HepG2 (cell line): ENCODE measurements around the gene ZFHX3. TPM values are rescaled to one million over a fixed set of nuclear protein-coding genes. Genes with fewer than 3 reads are reported as not detected.

ENCODE experiments used
- BORCS8-MEF2B ChIP-seq: sonication (generic); formaldehyde crosslinking; IDR thresholded peaks from 2 replicates; pipeline ENCODE4 v1.8.0; 2022; ENCODE audit warnings: mild to moderate bottlenecking, missing genetic modification reagents
- DNMT1 ChIP-seq: sonication (generic); formaldehyde crosslinking; IDR thresholded peaks from 2 replicates; pipeline ENCODE4 v1.5.1; 2020; ENCODE audit warnings: mild to moderate bottlenecking, missing genetic modification reagents
- EEA1 ChIP-seq: sonication (generic); formaldehyde crosslinking; IDR thresholded peaks from 2 replicates; pipeline ENCODE4 v1.5.1; 2020; ENCODE audit warnings: mild to moderate bottlenecking, missing genetic modification reagents, borderline replicate concordance
- FOXA1 ChIP-seq, 2 experiments: fragments of 450-650 bp in 1 of 2; sonication (generic) in 1 of 2; formaldehyde crosslinking in 1 of 2; IDR thresholded peaks; 2 replicates each; pipeline versions ENCODE4 v1.4.0 to v1.6.1; 2016 to 2020; ENCODE audit warnings: missing genetic modification reagents in 1 of 2
- HMG20A ChIP-seq: IDR thresholded peaks from 2 replicates; pipeline ENCODE4 v1.6.1; 2016; ENCODE audit warnings: borderline replicate concordance
- NONO ChIP-seq, 2 experiments: fragments of 450-650 bp in 1 of 2; sonication (generic) in 1 of 2; formaldehyde crosslinking in 1 of 2; IDR thresholded peaks in 1 of 2; conservative IDR thresholded peaks in 1 of 2; 2 replicates each; pipeline versions ENCODE4 v1.6.1 to v1.8.0; 2017 to 2022; ENCODE audit warnings: mild to moderate bottlenecking in 1 of 2, missing genetic modification reagents in 1 of 2, moderate library complexity in 1 of 2
- RFX5 ChIP-seq: IDR thresholded peaks from 2 replicates; pipeline ENCODE4 v1.6.1; 2011; ENCODE audit warnings: low read depth, low read length, improper control_type of control experiment
- SMC3 ChIP-seq: IDR thresholded peaks from 2 replicates; pipeline ENCODE4 v1.6.1; 2011; ENCODE audit warnings: low read length, improper control_type of control experiment
- SNAPC2 ChIP-seq: sonication (generic); formaldehyde crosslinking; IDR thresholded peaks from 2 replicates; pipeline ENCODE4 v1.8.1; 2022; ENCODE audit warnings: mild to moderate bottlenecking, missing genetic modification reagents
- SP1 ChIP-seq, 2 experiments: fragments of 450-650 bp in 1 of 2; sonication (generic) in 1 of 2; formaldehyde crosslinking in 1 of 2; IDR thresholded peaks; 2 replicates each; pipeline versions ENCODE4 v1.4.0 to v1.6.1; 2016 to 2020; ENCODE audit warnings: missing genetic modification reagents in 1 of 2
- SP2 ChIP-seq: sonication (generic); formaldehyde crosslinking; IDR thresholded peaks from 2 replicates; pipeline ENCODE4 v1.5.1; 2020; ENCODE audit warnings: mild to moderate bottlenecking, missing genetic modification reagents
- YY1 ChIP-seq: IDR thresholded peaks from 2 replicates; pipeline ENCODE4 v1.6.1; 2011; ENCODE audit warnings: low read length, low read depth, moderate library complexity, mild to moderate bottlenecking; ENCODE audit not compliant: insufficient read depth, insufficient replicate concordance
- ZNF546 ChIP-seq: sonication (generic); formaldehyde crosslinking; conservative IDR thresholded peaks from 2 replicates; pipeline ENCODE4 v1.8.1; 2023; ENCODE audit warnings: mild to moderate bottlenecking, missing genetic modification reagents
- ZNF607 ChIP-seq: sonication (generic); formaldehyde crosslinking; IDR thresholded peaks from 2 replicates; pipeline ENCODE4 v1.5.1; 2020; ENCODE audit warnings: missing genetic modification reagents, mild to moderate bottlenecking, borderline replicate concordance
- ZNF652 ChIP-seq: IDR thresholded peaks from 2 replicates; pipeline ENCODE4 v1.6.1; 2016; ENCODE audit warnings: low read depth, borderline replicate concordance
- ZNF660 ChIP-seq: sonication (generic); formaldehyde crosslinking; IDR thresholded peaks from 2 replicates; pipeline ENCODE4 v1.5.1; 2020; ENCODE audit warnings: mild to moderate bottlenecking, low read depth, missing genetic modification reagents, borderline replicate concordance
- polyA plus RNA-seq, 8 experiments: library from polyadenylated mRNA; depleted of rRNA in 3 of 8; stranded (reverse) in 7 of 8; unstranded in 1 of 8; fragments of >200 nt; fragmentation: Illumina TruSeq in 4 of 8; extraction: Trizol in 4 of 8; gene quantifications; 2 replicates each; pipeline versions ENCODE4 v1.2.1 to v1.2.3, GENCODE V29; 2011 to 2016; ENCODE audit warnings: low read depth in 4 of 8, missing spikeins in 1 of 8, mixed read lengths in 1 of 8; ENCODE audit not compliant: insufficient read depth in 1 of 8
- total RNA-seq, 5 experiments: library from RNA; depleted of rRNA; stranded (reverse); fragments of >200 nt; fragmentation: Illumina TruSeq; extraction: Trizol; gene quantifications; 2 replicates each; pipeline ENCODE4 v1.2.3, GENCODE V29; 2016; ENCODE audit warnings: low read depth in 1 of 5
- TF ChIP-seq, protein P1 (sequence below): sonication (generic); formaldehyde crosslinking; IDR thresholded peaks from 2 replicates; pipeline ENCODE4 v1.4.0; 2020; ENCODE audit warnings: mild to moderate bottlenecking, missing genetic modification reagents
- TF ChIP-seq, protein P2 (sequence below): sonication (generic); formaldehyde crosslinking; conservative IDR thresholded peaks from 2 replicates; pipeline ENCODE4 v1.4.0; 2020; ENCODE audit warnings: mild to moderate bottlenecking, missing genetic modification reagents, moderate library complexity
- TF ChIP-seq, protein P3 (sequence below): sonication (generic); formaldehyde crosslinking; IDR thresholded peaks from 2 replicates; pipeline ENCODE4; 2020; ENCODE audit warnings: missing genetic modification reagents, mild to moderate bottlenecking, borderline replicate concordance

Gene ZFHX3
- total and polyA plus RNA-seq, 2 of the 13 experiments (the other 11 are each of a cell fraction or from before 2014, with no cell fraction given), result 5.0 to 6.0 TPM

DNA sequence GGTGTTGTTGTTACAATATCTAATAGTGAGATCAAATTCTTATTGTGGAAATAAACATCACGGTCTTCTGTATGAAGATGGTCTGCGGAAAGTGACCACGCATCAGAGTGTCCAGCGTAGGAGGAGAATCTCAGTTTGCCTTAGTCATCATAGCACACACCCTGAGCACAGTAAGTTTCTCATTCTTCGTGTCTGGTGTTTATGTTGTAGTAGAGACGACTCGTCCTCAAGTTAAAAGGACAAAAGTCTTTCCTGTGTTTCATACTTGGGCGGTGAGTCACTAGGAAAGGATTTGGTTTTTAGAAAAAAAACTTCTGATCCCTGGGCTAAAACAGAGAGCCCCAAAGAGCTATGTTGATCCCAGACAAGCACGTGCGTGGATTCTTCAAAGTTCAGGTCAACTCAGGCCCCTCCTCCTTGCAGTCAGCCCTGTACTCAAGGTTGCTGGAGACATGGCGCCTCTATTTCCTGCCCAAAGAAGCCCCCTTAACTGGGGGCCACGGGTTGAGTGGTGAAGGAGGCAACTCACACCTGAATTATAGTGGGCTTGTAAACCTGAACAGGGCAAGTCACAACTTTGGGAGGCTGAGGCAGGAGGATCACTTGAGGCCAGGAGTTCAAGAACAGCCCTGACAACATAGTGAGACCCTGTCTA lies 170.4 kb downstream of the ZFHX3 start (continued):
- TF ChIP-seq, protein P1, sequence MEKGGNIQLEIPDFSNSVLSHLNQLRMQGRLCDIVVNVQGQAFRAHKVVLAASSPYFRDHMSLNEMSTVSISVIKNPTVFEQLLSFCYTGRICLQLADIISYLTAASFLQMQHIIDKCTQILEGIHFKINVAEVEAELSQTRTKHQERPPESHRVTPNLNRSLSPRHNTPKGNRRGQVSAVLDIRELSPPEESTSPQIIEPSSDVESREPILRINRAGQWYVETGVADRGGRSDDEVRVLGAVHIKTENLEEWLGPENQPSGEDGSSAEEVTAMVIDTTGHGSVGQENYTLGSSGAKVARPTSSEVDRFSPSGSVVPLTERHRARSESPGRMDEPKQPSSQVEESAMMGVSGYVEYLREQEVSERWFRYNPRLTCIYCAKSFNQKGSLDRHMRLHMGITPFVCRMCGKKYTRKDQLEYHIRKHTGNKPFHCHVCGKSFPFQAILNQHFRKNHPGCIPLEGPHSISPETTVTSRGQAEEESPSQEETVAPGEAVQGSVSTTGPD (CRISPR knock-in tag), result no peak
- TF ChIP-seq FOXA1 (IDR thresholded peaks at IDR 0.05), result no peak
- peak; percentile 75 for TF ChIP-seq FOXA1 (CRISPR knock-in tag; IDR thresholded peaks at IDR 0.05)
- no peak for TF ChIP-seq ZNF652 (CRISPR knock-in tag)
- no peak for TF ChIP-seq DNMT1 (CRISPR knock-in tag)
- TF ChIP-seq YY1, result peak; percentile 75
- TF ChIP-seq ZNF660, result no peak
- TF ChIP-seq, protein P2, sequence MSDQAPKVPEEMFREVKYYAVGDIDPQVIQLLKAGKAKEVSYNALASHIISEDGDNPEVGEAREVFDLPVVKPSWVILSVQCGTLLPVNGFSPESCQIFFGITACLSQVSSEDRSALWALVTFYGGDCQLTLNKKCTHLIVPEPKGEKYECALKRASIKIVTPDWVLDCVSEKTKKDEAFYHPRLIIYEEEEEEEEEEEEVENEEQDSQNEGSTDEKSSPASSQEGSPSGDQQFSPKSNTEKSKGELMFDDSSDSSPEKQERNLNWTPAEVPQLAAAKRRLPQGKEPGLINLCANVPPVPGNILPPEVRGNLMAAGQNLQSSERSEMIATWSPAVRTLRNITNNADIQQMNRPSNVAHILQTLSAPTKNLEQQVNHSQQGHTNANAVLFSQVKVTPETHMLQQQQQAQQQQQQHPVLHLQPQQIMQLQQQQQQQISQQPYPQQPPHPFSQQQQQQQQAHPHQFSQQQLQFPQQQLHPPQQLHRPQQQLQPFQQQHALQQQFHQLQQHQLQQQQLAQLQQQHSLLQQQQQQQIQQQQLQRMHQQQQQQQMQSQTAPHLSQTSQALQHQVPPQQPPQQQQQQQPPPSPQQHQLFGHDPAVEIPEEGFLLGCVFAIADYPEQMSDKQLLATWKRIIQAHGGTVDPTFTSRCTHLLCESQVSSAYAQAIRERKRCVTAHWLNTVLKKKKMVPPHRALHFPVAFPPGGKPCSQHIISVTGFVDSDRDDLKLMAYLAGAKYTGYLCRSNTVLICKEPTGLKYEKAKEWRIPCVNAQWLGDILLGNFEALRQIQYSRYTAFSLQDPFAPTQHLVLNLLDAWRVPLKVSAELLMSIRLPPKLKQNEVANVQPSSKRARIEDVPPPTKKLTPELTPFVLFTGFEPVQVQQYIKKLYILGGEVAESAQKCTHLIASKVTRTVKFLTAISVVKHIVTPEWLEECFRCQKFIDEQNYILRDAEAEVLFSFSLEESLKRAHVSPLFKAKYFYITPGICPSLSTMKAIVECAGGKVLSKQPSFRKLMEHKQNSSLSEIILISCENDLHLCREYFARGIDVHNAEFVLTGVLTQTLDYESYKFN (CRISPR knock-in tag), result peak; percentile 93
- TF ChIP-seq SNAPC2, result peak; percentile 72; the same call in 1 of the 2 replicates
- no peak for TF ChIP-seq RFX5
- no peak for TF ChIP-seq ZNF546
- TF ChIP-seq, protein P3, sequence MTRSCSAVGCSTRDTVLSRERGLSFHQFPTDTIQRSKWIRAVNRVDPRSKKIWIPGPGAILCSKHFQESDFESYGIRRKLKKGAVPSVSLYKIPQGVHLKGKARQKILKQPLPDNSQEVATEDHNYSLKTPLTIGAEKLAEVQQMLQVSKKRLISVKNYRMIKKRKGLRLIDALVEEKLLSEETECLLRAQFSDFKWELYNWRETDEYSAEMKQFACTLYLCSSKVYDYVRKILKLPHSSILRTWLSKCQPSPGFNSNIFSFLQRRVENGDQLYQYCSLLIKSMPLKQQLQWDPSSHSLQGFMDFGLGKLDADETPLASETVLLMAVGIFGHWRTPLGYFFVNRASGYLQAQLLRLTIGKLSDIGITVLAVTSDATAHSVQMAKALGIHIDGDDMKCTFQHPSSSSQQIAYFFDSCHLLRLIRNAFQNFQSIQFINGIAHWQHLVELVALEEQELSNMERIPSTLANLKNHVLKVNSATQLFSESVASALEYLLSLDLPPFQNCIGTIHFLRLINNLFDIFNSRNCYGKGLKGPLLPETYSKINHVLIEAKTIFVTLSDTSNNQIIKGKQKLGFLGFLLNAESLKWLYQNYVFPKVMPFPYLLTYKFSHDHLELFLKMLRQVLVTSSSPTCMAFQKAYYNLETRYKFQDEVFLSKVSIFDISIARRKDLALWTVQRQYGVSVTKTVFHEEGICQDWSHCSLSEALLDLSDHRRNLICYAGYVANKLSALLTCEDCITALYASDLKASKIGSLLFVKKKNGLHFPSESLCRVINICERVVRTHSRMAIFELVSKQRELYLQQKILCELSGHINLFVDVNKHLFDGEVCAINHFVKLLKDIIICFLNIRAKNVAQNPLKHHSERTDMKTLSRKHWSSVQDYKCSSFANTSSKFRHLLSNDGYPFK (CRISPR knock-in tag), result peak; percentile 6; the same call in 1 of the 2 replicates
- 0 out of 2 replicates have a peak, but pooled peaks have one; percentile 56 for TF ChIP-seq ZNF607 (CRISPR knock-in tag)
- no peak for TF ChIP-seq NONO (IDR thresholded peaks at IDR 0.05)
- TF ChIP-seq NONO (CRISPR knock-in tag; conservative IDR thresholded peaks at IDR 0.05), result 0 out of 2 replicates have a peak, but pooled peaks have one; percentile 50
- no peak for TF ChIP-seq BORCS8-MEF2B (CRISPR knock-in tag)
- TF ChIP-seq SP1 (IDR thresholded peaks at IDR 0.05), result no peak
- TF ChIP-seq SP1 (CRISPR knock-in tag; IDR thresholded peaks at IDR 0.05), result no peak; the same call in 1 of the 2 replicates
- TF ChIP-seq SMC3, result no peak; the same call in 1 of the 2 replicates
- TF ChIP-seq SP2, result no peak
- peak; percentile 86 for TF ChIP-seq HMG20A
- TF ChIP-seq EEA1 (CRISPR knock-in tag), result no peak
